Neural progenitor cell (in vitro differentiated cells): Measurements from ENCODE around the gene PTGER4. TPM values are rescaled to one million over a fixed set of nuclear protein-coding genes. Genes with fewer than 3 reads are reported as not detected.

ENCODE experiments used
- DNase-seq: peaks from one replicate; pipeline ENCODE4 v3.0.0-alpha.2; 2016; ENCODE audit warnings: low spot score
- H2AFZ ChIP-seq: fragments of 200-600 bp; sonication (generic); replicated peaks from 2 replicates; pipeline ENCODE4 v1.6.1; 2016; ENCODE audit warnings: antibody characterized with exemption
- H3F3A ChIP-seq: fragments of 200-600 bp; sonication (generic); 2 replicates; pipeline ENCODE4 v1.6.1; 2016; ENCODE audit warnings: antibody characterized with exemption, low read depth
- H3K27ac ChIP-seq: fragments of 200-600 bp; sonication (generic); 2 replicates; pipeline ENCODE4 v1.5.1; 2016; ENCODE audit warnings: mild to moderate bottlenecking
- H3K27me3 ChIP-seq: fragments of 200-600 bp; sonication (generic); 2 replicates; pipeline ENCODE4 v1.6.1; 2016; ENCODE audit warnings: mild to moderate bottlenecking, moderate library complexity
- H3K36me3 ChIP-seq: fragments of 200-600 bp; sonication (generic); 2 replicates; pipeline ENCODE4 v1.5.1; 2016
- H3K4me1 ChIP-seq: fragments of 200-600 bp; sonication (generic); 2 replicates; pipeline ENCODE4 v1.6.1; 2016; ENCODE audit warnings: mixed run types
- H3K4me2 ChIP-seq: fragments of 200-600 bp; sonication (generic); 2 replicates; pipeline ENCODE4 v1.6.1; 2016
- H3K4me3 ChIP-seq: fragments of 200-600 bp; sonication (generic); 2 replicates; pipeline ENCODE4 v1.5.1; 2016
- H3K79me2 ChIP-seq: fragments of 200-600 bp; sonication (generic); 2 replicates; pipeline ENCODE4 v1.6.1; 2016; ENCODE audit warnings: low read depth
- H3K9ac ChIP-seq: fragments of 200-600 bp; sonication (generic); 2 replicates; pipeline ENCODE4 v1.6.1; 2016
- H3K9me3 ChIP-seq: fragments of 200-600 bp; sonication (generic); 2 replicates; pipeline ENCODE4 v1.5.1; 2016; ENCODE audit warnings: low read depth
- H4K20me1 ChIP-seq: fragments of 200-600 bp; sonication (generic); 2 replicates; pipeline ENCODE4 v1.6.1; 2016; ENCODE audit warnings: low read depth
- H3K27ac Mint-ChIP-seq: 3 replicates; pipeline ENCODE4 v1.8.0; 2021; ENCODE audit warnings: mixed read lengths
- H3K27me3 Mint-ChIP-seq: 2 replicates; pipeline ENCODE4 v1.8.0; 2022; ENCODE audit warnings: low read depth, mild to moderate bottlenecking, inconsistent platforms, moderate library complexity, mixed read lengths; ENCODE audit not compliant: insufficient read depth
- H3K36me3 Mint-ChIP-seq: 3 replicates; pipeline ENCODE4 v1.8.0; 2021; ENCODE audit warnings: mixed read lengths
- H3K4me1 Mint-ChIP-seq: 3 replicates; pipeline ENCODE4 v1.8.0; 2021; ENCODE audit warnings: mixed read lengths
- H3K4me3 Mint-ChIP-seq: 3 replicates; pipeline ENCODE4 v1.8.0; 2021; ENCODE audit warnings: mild to moderate bottlenecking, moderate library complexity, mixed read lengths
- H3K9me3 Mint-ChIP-seq: 3 replicates; pipeline ENCODE4 v1.8.0; 2020; ENCODE audit warnings: mixed read lengths
- CTCF ChIP-seq: fragments of 200-600 bp; sonication (generic); IDR thresholded peaks from 2 replicates; pipeline ENCODE4 v1.5.1; 2017; ENCODE audit warnings: antibody characterized with exemption, mild to moderate bottlenecking
- EZH2 ChIP-seq: fragments of 200-600 bp; sonication (generic); IDR thresholded peaks from 2 replicates; pipeline ENCODE4 v1.6.1; 2017; ENCODE audit warnings: antibody characterized with exemption, mild to moderate bottlenecking, moderate library complexity
- EZH2phosphoT487 ChIP-seq: fragments of 200-600 bp; sonication (generic); IDR thresholded peaks from 2 replicates; pipeline ENCODE4 v1.6.1; 2017; ENCODE audit warnings: antibody characterized with exemption
- total RNA-seq: library from RNA; depleted of rRNA; stranded (reverse); fragments of >200 nt; gene quantifications from 2 replicates; pipeline ENCODE4 v1.2.3, GENCODE V29; 2015; ENCODE audit warnings: low replicate concordance

The PTGER4 gene
- total RNA-seq, 1 donor from 2014 or later, result not detected

- no peak overlapping the region for H2AFZ ChIP-seq
- H3K4me1 ChIP-seq, result no peaks in the 10 kb centered on the region
- H3K4me2 ChIP-seq, result no peak overlapping the region
- H3F3A ChIP-seq, result no peaks in the 10 kb centered on the region
- no peak overlapping the region for H3K4me3 ChIP-seq
- Mint-ChIP-seq H3K36me3 (no peaks in the 10 kb centered on the region), H3K9me3 (no peaks in the 10 kb centered on the region), H3K4me3 (no peak overlapping the region), H3K27me3 (no peaks in the 10 kb centered on the region), H3K27ac (no peak overlapping the region), H3K4me1 (no peaks in the 10 kb centered on the region)
- H4K20me1 ChIP-seq, result no peaks in the 10 kb centered on the region
- no peaks in the 10 kb centered on the region for H3K9me3 ChIP-seq
- no peaks in the 10 kb centered on the region for H3K36me3 ChIP-seq
- no peaks in the 10 kb centered on the region for H3K79me2 ChIP-seq
- no peak for TF ChIP-seq CTCF
- TF ChIP-seq EZH2phosphoT487, result no peak
- TF ChIP-seq EZH2, result no peak
- no peaks in the 10 kb centered on the region for H3K27me3 ChIP-seq
- no peak overlapping the region for H3K9ac ChIP-seq
- DNase-seq, result no peak
- no peak overlapping the region for H3K27ac ChIP-seq
Measured at GRCh38 chr5:40669606-40670390, 9.9 kb upstream of the PTGER4 start.

GRCh38 chr5:40672425-40672824, 7.3 kb upstream of the PTGER4 start:
- no peak overlapping the region for H2AFZ ChIP-seq
- no peaks in the 10 kb centered on the region for H3K4me1 ChIP-seq
- H3K27ac ChIP-seq, result no peak overlapping the region
- Mint-ChIP-seq H3K27me3 (peaks cover 3% of the 10 kb centered on the region), H3K36me3 (no peaks in the 10 kb centered on the region), H3K4me3 (no peak overlapping the region), H3K27ac (no peak overlapping the region), H3K9me3 (no peaks in the 10 kb centered on the region), H3K4me1 (peaks cover 10% of the 10 kb centered on the region)
- no peak overlapping the region for H3K4me2 ChIP-seq
- no peak for DNase-seq
- no peaks in the 10 kb centered on the region for H3K79me2 ChIP-seq
- no peak overlapping the region for H3K4me3 ChIP-seq
- H3K9me3 ChIP-seq, result no peaks in the 10 kb centered on the region
- peaks cover 9% of the 10 kb centered on the region for H3K27me3 ChIP-seq
- no peak overlapping the region for H3K9ac ChIP-seq
- H3K36me3 ChIP-seq, result no peaks in the 10 kb centered on the region
- H3F3A ChIP-seq, result no peaks in the 10 kb centered on the region
- TF ChIP-seq EZH2phosphoT487, result no peak
- no peak for TF ChIP-seq EZH2
- no peak for TF ChIP-seq CTCF
- no peaks in the 10 kb centered on the region for H4K20me1 ChIP-seq

GRCh38 chr5:40674661-40675235, 5.0 kb upstream of the PTGER4 start:
- H3K4me3 ChIP-seq, result no peak overlapping the region
- no peak for DNase-seq
- H3K27me3 ChIP-seq, result peaks cover 25% of the 10 kb centered on the region
- TF ChIP-seq CTCF (no peak), EZH2 (no peak), EZH2phosphoT487 (no peak)
- H3K4me2 ChIP-seq, result no peak overlapping the region
- Mint-ChIP-seq H3K4me1 (peaks cover 17% of the 10 kb centered on the region), H3K9me3 (no peaks in the 10 kb centered on the region), H3K4me3 (no peak overlapping the region), H3K27ac (no peak overlapping the region), H3K36me3 (no peaks in the 10 kb centered on the region), H3K27me3 (peaks cover 8% of the 10 kb centered on the region)
- H3K27ac ChIP-seq, result no peak overlapping the region
- H2AFZ ChIP-seq, result no peak overlapping the region
- no peaks in the 10 kb centered on the region for H3K9me3 ChIP-seq
- H4K20me1 ChIP-seq, result no peaks in the 10 kb centered on the region
- H3K9ac ChIP-seq, result no peak overlapping the region
- no peaks in the 10 kb centered on the region for H3K36me3 ChIP-seq
- no peaks in the 10 kb centered on the region for H3K79me2 ChIP-seq
- peaks cover 8% of the 10 kb centered on the region for H3F3A ChIP-seq
- H3K4me1 ChIP-seq, result peaks cover 7% of the 10 kb centered on the region
